ENCODE measurements around the gene MYH10.
"Not testable (repeated sequence)": the region's sequence is repeated elsewhere in the genome, so short reads cannot be mapped to it uniquely, and the experiment has no call there.

The MYH10 gene

GRCh38 chr17:8630227-8630801 is at the start of gene MYH10:
Gene MYH10, minus strand, starts transcription at chr17:8630725. Its CDS starts 7,479 bp downstream, at chr17:8623246.
- no peak for DNase-seq (ENCODE audit: low spot score)

DNA sequence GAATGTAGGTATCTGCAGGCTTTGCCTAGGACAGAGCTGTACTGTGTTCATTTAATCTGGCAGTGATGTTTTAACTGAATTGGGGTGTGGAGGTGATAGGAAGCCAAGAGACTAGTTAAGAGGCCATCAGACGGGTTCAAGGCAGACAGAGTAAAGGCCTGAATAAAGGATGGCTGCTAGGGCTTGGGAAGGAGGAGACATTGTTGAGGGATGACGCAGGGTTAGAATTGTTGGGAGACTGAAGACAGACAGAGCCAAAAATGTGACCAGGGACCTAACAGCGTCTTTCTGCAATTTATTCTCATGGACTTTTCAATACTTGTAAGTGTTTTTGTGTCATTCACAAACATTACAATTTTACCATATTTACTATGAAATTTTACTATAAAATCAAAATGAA is 48.6 kb upstream of the MYH10 start:
- DNase-seq (ENCODE audit: low spot score), result no peak

- no peak for DNase-seq (ENCODE audit: low spot score)
Observed at GRCh38 chr17:8675306-8675705, 44.8 kb upstream of the MYH10 start.

DNA sequence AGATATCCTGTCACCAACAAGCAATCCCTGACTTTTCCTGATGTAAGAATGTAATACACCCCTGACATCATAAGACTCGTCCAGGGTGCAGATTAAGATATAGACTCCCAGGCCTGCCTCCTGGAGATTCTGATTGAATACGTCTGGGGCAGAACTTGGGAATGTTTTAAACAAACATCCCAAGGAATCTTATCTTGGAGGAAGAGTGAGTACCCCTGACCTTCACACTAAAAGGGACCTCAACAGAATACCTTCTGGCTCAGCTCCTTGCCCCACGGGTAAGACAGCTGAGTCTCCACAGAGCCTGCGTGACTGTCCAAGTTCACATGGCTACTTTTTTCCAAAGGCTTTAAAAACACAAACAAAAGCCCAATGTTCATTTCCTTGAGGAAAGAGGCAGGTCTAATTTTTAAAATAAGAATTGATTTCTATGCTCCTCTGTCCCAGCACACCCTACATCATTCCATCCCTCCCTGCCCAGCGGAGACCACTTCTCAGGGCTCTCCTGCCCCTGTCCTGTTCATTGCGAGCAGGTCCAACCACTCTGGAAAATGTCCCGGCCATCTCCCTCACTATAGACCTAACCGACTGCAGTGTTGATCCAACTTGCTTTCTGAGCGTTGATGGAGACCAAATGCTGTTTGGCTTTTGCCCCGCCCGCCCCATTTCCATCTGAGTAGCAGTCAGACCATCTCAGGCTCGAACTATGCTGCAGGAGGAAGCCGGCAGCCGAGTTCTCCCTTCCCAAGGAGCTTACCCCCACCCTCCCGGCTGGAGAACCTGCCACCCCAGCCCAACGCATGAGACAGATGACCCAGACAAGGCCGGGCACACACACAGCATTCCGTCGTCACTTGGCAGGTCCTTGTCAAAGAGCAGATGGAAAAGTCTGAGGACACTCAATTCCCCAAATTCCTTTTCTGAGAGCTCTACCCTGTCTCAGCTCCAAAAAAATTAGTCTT is 44.1 kb upstream of the MYH10 start:
- no peak for DNase-seq (ENCODE audit: low spot score)

DNA sequence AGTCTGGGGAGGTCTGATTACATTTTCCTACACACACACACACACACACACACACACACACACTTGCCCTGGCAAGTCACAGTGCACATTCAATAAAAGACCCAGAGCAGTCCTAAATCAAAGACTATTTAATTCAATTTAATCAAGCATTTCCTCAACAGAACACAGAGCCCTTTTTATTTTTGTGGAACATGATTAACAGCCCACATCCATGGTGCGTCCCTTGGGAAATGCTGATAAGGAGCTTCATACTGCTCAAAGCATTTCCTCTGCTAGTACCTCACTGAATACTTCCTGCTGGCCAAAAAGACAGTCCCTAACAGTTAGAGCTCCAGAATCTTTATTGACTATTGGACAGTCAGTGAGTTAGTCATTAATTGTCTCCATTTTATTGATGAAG is 43.1 kb upstream of the MYH10 start:
- no peak for DNase-seq (ENCODE audit: low spot score)

DNA sequence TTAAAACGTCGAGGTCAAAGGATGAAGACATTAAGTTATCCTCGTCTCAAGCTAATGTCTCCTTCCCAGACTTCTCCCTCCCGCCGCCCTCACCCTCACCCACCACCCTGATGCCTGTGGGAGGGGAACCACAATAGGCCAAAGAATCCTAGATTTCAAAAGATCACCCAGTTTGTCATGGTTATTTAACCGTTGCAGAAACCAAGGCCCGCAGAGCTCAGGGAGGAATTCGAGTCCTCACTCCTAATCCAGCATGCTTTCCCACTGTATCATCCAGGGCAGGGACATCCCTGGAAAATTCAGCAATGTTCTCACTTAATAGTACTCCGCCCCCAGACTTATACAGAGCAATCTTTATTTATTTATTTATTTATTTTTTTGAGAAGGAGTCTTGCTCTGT is 41.8 kb upstream of the MYH10 start:
- DNase-seq (ENCODE audit: low spot score), result no peak

DNA sequence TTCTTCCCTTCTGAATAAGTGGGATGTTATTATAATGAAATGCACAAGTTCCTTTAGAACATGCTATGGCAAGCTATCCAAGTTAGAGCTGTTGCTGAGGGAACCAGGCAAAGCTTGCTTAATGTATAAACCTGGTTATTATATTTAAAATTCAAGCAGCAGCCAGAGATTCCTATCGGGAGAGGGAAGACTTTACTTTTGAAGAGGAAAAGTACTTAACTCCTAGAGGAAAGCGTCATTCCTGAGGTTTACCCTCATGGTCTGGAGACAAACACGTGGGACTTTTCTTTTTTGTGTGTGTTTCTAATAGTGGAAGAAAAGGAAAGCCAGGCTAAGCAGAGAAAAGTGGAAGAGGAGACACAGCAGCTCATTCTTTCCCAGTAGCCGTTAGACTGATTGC is 39.9 kb upstream of the MYH10 start:
- no peak for DNase-seq (ENCODE audit: low spot score)

- no peak for DNase-seq (ENCODE audit: low spot score)
Observed at GRCh38 chr17:8668176-8668740, 37.7 kb upstream of the MYH10 start.

GRCh38 chr17:8667421-8667820 is 36.9 kb upstream of the MYH10 start:
- no peak for DNase-seq (ENCODE audit: low spot score)

DNA sequence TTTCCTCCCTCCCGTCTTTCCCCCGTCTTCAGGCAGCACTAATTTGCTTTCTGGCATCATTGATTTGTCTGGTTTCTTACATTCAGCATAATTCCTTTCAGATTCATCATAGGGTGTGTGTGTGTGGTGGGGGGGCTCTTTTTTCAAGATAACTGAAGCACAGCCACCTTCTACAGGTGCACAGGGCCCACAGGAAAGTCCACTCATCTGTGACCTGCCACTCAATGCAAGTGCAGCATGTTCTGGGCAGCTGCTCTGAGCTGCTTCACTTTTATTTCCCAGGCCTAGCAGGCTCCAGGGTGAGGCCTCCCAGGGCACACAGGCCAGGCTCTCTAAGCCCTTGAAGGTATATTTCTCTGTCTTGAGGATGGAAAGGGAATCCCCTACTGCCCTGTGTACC is 35.2 kb upstream of the MYH10 start:
- DNase-seq (ENCODE audit: low spot score), result no peak

GRCh38 chr17:8664456-8665126 is 34.1 kb upstream of the MYH10 start:
- DNase-seq (ENCODE audit: low spot score), result no peak

GRCh38 chr17:8662973-8663372 is 32.4 kb upstream of the MYH10 start:
- no peak for DNase-seq (ENCODE audit: low spot score)

GRCh38 chr17:8662076-8662831 is 31.7 kb upstream of the MYH10 start:
- no peak for DNase-seq (ENCODE audit: low spot score)

DNA sequence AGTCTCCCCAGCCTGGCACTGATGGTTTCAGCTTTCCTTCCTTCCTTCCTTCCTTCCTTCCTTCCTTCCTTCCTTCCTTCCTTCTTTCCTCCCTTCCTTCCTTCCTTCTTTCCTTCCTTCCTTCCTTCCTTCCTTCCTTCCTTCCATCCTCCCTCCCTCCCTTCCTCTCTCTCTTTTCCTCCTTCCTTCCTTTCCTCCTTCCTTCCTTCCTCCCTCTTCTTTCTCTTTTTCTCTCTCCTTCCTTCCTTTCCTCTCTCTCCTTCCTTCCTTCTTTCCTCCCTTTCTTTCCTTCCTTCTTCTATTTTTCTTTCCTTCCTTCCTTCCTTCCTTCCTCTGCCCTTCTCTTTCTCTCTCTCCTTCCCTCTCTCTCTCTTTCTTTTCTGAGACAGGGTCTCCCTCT is 30.2 kb upstream of the MYH10 start:
- not testable (repeated sequence) for DNase-seq (ENCODE audit: low spot score)

DNA sequence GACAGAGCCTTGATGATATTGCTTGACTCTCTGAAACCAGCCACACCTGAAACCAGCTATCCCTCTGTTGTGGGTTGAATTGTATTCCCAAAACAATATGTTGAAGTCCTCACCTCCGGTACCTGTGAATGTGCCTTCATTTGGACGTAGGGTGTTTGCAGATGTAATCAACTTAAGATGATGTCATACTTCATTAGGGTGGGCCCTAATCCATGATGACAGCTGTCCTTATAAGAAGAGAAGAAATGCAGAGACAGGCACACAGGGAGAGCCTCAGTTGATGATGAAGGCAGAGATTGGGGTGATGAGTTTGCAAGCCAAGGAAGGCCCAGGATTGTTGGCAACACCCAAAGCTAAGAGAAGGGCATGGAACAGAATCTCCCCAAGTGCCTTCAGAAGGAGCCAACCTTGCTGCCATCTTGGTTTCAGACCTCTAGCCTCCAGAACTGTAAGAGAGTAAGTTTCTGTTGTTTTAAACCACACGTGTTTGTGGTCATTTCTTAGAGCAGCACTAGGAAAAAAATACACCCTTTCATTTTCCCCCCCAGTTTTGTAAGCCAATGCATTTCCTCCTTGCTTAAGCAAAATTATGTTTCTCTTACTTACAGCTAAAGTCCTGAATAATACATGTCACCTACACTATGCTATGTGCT is 29.4 kb upstream of the MYH10 start:
- DNase-seq (ENCODE audit: low spot score), result no peak

DNA sequence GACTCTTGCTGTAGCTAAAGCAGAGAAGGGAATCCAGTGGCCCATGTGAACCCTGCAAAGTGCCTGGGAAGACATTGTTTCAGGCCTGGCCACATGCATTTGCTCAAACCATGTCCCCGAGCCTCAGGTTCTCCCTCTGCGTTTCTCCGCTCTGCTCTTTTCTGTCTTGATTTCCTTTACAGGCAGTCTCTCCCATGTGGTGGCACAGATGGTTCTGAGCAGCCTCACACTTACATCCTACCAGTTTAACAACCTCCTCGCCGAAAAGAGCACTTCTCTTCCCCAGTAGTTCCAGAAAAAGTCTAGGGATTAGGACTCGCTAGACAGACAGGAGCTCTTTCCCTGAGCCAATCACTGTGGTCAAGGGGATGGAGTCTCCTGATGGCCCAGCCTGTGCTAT is 28.3 kb upstream of the MYH10 start:
- no peak for DNase-seq (ENCODE audit: low spot score)

DNA sequence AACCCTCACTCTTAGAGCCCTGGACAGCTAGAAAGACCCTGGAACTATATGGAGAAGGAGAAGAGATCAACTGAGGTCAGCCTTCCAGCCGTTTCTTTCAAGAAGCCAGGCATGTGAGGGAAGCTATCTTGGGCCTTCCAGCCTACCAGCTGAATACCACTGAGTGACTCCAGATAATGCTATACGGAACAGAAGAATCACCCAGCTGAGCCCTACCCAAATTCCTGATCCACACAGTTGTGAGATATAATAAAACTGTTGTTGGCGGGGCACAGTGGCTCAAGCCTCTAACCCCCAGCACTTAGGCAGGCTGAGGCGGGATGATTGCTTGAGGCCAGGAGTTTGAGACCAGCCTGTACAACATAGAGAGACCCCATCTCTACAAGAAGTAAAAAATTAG is 26.2 kb upstream of the MYH10 start:
- no peak for DNase-seq (ENCODE audit: low spot score)

GRCh38 chr17:8654822-8655221 is 24.3 kb upstream of the MYH10 start:
- no peak for DNase-seq (ENCODE audit: low spot score)

- DNase-seq (ENCODE audit: low spot score), result no peak
Observed at GRCh38 chr17:8651013-8651412, 20.5 kb upstream of the MYH10 start.

- DNase-seq (ENCODE audit: low spot score), result no peak
Observed at GRCh38 chr17:8650119-8650499, 19.6 kb upstream of the MYH10 start.
